AG09319 (cell line): ENCODE data around the gene HOXA9.

Source experiments
- DNase-seq: peaks from one replicate; pipeline ENCODE4 v3.0.0-alpha.2; 2010; ENCODE audit warnings: low read depth; ENCODE audit errors: extremely low read depth
- TF ChIP-seq, protein P1 (sequence below): IDR thresholded peaks from 2 replicates; pipeline ENCODE4 v1.5.1; 2011; ENCODE audit warnings: low read depth, mild to moderate bottlenecking, inconsistent platforms, low read length, moderate library complexity

The HOXA9 gene

DNA sequence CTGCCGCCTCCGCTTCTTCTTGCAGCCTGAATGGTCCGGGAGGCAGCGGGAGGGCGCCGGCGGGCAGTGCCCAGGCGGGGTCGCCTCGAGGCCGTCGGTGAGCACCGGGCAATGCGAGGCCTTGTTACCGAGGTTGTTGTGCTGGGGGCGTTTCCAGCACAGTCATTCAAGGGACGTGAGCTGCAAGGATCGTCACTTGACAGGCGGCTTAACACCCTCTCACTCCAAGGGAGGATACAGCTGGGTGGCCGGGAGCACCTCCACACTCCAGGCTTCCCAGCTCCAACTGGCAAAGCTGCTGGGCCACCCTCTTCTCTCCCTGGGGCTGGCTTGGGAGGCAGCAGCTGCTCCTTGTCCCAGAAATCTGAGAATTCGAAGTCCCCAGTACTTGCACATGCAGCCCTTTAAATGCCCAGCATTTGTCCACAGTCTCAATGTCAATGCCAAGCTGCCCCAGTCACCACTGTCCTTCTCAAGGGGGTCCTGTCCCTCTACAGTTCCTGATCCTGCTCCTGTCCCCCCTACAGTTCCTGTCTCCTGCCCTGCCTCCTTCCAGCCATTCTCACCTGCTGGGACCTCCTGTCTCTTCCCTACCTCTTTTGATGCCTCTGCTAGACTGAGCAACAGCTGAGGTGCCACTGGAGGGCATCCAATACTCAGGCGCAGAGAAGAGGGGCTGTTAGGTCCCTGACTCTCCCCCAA, 24.1 kb upstream of the HOXA9 start:
- TF ChIP-seq, protein P1, sequence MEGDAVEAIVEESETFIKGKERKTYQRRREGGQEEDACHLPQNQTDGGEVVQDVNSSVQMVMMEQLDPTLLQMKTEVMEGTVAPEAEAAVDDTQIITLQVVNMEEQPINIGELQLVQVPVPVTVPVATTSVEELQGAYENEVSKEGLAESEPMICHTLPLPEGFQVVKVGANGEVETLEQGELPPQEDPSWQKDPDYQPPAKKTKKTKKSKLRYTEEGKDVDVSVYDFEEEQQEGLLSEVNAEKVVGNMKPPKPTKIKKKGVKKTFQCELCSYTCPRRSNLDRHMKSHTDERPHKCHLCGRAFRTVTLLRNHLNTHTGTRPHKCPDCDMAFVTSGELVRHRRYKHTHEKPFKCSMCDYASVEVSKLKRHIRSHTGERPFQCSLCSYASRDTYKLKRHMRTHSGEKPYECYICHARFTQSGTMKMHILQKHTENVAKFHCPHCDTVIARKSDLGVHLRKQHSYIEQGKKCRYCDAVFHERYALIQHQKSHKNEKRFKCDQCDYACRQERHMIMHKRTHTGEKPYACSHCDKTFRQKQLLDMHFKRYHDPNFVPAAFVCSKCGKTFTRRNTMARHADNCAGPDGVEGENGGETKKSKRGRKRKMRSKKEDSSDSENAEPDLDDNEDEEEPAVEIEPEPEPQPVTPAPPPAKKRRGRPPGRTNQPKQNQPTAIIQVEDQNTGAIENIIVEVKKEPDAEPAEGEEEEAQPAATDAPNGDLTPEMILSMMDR, result no peak
- DNase-seq, result no peak

DNA sequence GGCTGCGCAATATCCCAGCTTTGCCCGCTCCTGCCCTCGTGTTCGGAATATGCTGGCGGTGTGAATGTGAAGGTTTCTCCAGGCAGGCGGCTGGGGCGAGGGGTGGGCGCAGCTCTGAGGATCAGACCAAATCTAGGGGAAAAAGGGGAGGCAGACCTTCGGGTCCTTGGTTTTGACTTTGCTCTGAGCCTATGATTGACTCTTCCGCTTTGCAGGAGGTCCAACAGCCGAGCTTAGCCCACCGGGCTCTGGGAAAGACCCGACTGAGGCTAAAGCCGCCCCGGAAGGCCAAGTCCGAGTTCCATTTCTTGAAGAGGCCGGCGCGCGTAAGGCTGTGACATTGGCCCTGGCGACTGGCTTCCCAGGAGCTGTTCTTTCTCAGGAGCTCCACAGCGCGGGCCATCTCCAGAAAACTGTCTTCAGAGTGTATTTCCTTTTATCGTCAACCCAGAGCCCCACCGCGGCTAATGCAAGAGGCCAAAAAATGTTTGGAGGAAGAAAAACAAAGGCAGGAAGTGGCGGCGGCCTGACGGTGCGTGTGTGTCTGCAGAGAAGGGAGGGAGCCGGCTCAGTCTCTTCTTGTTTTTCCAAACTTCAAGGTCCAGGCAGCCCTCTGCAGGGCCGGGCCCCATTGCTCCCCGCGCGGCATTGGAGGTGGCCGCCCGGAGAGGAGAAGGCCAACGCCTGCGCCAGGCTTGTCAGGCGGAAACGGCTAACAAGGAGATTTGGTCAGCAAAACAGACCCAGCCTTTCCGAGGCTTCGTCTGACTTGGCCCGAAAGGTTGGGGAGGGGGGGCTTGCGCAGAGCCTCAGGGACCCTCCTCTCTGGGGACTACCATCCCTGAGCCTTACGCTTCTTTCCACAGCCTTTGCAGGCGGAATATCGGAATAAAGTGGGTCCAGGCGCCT, 23.3 kb upstream of the HOXA9 start:
- TF ChIP-seq, protein P1, result no peak
- DNase-seq, result no peak

DNA sequence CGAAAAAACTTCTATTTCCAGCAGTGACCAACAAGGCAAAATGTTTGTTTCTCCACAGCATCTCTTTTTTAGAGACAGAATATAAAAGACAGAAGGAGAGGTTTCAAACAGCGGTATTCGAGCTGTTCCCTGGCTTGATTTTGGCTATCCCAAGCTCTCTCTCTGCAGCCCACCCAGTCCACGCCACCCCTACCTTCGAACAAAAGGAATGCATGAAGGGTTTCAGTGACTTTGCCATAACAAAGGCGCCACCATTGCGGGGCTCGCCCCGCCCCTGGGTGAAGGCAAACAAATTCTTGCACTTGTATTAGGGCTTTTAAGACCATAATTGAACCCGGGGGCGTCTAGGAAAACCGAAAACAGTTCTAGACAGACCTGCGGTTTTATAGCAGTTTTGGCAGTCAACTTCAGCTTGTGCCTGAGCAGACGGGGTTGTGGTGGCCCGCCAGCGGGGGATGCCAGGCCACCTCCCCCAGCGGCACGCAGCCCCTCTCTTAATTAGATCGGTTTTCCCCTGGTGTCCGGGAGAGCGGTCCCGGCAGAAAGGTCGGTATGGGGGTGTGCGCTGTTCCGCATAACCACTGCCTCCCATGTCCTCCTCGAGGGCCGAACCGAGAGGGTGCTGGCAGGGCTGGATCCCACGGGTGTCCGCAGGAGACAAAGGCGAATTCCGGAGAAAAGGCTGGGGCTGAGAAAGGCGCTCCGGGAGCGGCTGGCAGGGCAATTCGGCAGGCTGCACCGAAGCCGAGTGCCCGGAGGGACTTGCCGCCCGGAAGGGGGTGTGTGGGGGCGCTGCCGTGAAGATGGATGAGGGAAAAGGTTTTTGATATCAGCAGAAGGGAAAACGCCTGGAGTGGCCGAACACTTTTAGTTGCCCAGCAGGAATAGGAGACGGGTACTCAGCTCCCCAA, 22.4 kb upstream of the HOXA9 start:
- TF ChIP-seq, protein P1, result no peak
- no peak for DNase-seq

DNA sequence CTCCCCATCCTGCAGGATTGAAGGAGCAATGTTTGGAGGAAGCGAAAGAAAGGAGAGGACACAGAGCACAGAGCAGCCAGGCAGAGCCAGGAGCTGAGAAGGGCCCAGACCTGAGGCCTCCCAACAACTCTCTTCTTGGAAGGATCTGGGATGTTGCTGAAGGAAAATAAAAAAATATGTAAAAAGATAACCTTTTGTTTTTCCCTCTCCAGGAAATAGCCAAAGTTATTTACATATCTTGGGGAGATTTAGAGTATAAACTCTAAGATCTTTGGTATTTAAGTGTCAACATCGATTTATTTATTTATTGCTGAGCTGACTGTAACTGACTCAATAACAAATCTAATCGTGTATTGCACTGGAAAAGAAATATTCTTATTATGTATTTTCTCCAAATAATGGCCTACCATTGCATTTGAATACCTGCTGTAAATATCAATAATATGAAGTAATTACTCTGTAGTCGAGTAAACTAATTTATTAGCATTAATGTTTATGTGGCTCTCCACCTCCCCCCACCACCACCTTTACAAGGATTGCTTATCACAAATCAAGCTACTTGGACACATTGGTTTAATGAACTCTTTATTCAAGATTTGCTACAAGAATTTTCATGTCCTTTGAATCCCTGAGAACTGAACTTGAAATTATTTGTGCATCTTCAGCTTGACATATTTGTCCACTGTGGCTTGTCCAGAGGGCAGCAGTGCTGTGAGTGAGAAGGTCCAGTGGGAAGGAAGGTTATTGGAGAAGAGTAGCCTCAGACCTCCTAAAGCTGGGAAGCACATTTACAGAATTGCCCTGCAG, 21.5 kb upstream of the HOXA9 start:
- TF ChIP-seq, protein P1, result no peak
- DNase-seq, result no peak

DNA sequence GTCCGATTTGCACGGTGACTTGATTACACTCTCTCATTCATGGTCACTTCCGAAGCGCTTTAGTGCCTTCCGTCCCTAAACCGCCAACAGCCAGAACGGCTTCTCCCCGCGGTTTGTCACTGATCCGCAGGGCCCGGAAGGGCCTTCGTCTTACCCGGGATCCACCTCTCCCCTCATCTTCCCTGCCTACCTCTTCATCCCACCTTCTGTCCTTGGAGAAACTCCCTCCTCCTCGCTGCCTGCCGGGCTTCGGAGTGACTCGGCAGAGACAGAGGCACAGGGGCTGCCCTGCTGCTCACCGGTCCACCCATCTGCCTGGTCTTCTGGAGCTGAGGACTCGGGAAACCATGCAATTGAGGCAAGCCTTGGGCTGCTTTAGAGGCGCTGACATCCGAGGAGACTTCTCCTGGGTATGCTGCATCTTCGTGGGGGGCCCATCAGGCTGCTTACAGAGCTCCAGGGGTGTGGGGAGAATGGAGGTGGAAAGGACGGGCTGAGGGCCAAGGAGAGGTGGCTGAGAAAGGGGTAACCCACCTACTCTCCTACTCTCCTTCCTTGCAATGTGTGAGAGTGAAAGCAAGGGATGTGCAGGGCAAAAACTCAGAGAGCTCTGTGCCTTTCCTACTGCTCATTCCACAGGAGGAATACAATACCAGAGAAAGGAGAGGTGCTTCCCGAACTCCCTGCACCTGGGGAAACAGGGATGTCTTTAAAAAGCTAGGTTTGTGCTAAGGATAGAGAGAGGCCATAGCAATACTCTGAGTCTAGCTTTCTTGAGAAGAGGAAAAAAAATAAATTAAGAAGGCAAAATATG, 20.7 kb upstream of the HOXA9 start:
- TF ChIP-seq, protein P1, result no peak
- DNase-seq, result no peak
